ACHN (cell line): ENCODE data around the gene ANKK1.

Source experiments
- DNase-seq: peaks from one replicate; pipeline ENCODE4 v3.0.0-alpha.2; 2015
- in situ Hi-C: cut with HindIII; loops from 2 replicates; pipeline ENCODE4 v1.10.0; 2017; ENCODE audit warnings: low sequenced_read_pairs, low pct_ligation_motif_present, low pct_unique_long_range_greater_than_20kb

The ANKK1 gene

GRCh38 chr11:113387605-113388211, at the start of gene ANKK1:
ANKK1 (plus strand) TSS chr11:113387779; CDS start chr11:113387885, 106 bp downstream.
- in situ Hi-C loops: no loop called here
- no peak for DNase-seq

- no peak for DNase-seq
- in situ Hi-C loops: no loop called here
Observed at GRCh38 chr11:113338730-113339129, 48.8 kb upstream of the ANKK1 start.

DNA sequence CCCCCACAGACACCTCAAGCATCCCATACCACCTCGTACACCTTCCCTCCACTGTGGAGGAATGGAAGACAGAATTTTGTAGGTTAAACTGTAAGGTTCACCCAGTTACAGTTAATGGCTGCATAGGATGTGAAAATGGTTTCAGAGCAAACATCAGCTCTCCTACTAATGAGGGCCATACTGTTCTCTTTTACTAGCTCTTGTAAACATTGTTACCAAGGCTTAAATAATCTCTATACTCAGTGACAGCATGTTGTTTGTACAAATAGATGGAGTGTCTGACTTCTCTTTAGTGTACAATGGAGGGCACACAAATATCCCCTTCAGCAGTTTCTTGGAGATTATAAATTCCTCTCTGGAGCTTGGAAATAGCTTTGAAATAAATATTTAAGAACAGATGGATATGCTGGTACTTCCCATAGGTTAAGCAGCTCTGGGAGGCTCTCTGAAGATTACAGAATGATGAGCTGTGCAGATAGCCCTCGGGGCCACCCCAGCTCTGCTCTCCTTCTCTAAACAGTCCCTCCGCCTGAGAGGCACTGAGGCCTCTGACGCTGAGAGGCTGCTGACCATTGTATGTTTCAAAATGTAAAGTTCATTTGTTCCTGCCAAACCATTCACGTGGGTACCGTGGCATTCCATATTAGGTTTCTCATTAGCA, 47.5 kb upstream of the ANKK1 start:
- in situ Hi-C loops: no loop called here
- DNase-seq: no peak

DNA sequence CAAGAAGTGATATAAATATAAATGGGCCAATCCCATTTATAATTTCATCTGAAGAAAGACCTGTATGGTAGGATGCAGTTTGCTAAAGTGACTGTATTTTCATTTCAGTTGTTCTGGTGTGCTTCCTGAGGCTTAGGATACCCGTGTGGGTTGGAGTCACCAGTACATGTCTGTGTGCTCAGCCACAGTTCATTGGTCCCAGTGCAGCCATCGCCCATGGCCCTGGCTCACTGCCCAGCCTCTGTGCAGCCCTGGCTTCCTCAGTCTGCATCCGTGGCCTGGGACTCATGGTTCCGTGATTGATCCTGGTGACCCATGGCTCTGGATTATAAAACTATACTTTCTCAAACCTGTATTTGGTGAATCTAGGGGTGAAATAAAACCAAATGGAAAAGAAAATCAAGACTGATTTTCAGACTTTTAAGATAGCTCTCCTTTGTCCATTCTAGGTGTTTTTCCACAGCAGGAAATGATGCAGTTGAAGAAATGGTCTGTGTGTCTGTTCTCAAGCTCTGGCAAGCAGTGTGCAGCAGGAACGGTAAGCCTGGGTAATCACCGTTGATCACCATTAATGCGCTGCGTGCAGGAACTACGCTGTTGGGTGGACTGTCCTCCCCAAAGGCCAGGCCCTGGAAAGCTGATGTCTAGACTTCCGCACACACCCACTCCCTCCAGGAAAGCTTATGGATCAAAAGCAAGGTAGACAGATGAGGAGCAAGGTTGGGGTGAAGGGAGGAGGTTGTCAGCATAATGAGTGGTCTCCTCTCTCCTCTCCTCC, 46.0 kb upstream of the ANKK1 start:
- in situ Hi-C loops: no loop called here
- DNase-seq: no peak

DNA sequence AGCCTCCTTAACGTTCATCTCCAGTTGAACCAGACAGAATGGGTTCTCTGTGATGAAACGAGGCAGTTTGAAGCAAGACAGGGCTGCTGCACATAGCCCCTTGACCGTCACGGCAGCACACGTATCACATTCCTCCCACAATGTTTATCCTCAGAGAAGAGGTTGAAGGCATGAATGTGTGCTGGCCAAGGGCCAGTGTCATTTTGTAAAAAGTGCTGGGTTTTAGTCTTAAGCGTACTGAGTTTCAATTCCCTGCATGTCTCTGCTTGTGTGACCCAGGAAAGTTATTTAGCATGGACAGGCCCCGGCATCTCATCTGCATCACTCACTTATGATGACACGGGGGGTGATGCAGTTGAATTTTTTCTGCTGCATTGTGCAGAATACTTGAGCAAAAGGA, 41.6 kb upstream of the ANKK1 start:
- in situ Hi-C loops: no loop called here
- no peak for DNase-seq

GRCh38 chr11:113349528-113349927, 38.1 kb upstream of the ANKK1 start:
- DNase-seq: no peak
- in situ Hi-C loops: no loop called here

DNA sequence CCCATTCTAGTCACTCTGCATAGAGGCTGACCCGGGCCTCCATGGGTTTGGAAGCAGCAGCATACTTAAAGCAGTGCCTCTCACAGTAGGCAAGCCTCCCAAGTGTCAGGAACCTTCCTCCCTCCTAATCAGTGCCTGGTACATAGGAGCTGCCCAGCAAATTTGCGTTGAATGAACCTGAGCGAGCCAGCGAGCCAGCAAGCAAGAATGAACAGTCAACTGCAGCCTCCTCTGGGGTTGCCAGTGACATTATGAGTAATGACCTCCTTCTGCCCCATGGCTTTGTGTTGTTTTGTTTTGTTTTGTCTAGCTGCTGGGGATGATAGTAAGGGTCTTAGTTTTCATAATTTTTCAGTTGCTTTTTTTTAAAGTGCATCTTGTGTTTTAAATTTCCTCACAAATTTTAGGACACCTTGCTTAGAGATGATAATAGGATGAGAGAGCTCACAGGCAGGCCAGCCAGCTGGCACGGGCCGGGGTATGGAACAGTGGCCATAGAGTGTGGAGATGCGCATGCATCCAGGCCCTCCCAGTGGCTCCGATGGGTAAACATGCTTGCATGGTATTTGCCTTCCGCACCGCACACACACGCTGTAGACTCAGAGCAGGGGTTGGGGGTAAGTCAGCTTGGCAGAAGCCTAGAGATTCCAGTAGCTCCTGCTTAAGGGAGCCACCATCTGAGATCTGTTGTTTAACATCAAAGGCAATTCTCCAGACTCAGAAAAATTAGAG, 37.1 kb upstream of the ANKK1 start:
- in situ Hi-C loops: no loop called here
- no peak for DNase-seq

- no peak for DNase-seq
- in situ Hi-C loops: no loop called here
Observed at GRCh38 chr11:113351068-113351450, 36.5 kb upstream of the ANKK1 start.

- in situ Hi-C loops: no loop called here
- no peak for DNase-seq
Observed at GRCh38 chr11:113351480-113351879, 36.1 kb upstream of the ANKK1 start.

- no peak for DNase-seq
- in situ Hi-C loops: no loop called here
Observed at GRCh38 chr11:113356203-113356602, 31.4 kb upstream of the ANKK1 start.

GRCh38 chr11:113363406-113363805, 24.2 kb upstream of the ANKK1 start:
- in situ Hi-C loops: no loop called here
- no peak for DNase-seq

DNA sequence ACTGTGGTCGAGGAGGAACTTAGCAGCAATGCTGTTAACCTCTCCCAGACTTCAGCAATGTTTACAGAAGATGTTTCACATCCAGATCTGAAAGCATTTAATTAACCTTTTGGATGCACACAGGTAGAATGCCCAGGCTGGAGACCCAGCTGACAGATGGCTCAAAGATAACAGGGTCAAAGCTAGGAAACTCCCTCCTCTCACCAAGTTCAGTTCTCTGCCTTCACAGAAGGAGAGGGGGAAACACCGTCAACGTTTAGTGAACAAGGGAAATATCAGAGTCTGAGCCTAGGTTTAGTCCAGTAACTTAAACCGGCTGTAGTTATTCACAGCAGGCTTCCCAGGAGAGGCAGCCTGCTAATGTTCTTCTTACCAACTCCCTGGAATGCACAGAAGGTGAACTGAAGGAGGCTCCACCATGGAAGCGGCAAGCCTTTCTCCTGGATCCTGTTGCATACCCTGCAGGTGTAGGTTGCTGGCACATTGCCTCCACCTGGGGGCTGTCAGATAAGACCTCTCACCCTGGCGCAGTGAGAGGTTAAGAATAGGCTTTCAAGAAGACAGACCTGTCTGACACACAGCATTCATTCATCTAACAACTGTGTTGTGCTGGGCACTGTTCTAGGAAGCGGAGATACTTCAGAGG, 23.5 kb upstream of the ANKK1 start:
- in situ Hi-C loops: no loop called here
- DNase-seq: no peak

- in situ Hi-C loops: no loop called here
- no peak for DNase-seq
Observed at GRCh38 chr11:113365895-113366294, 21.7 kb upstream of the ANKK1 start.

GRCh38 chr11:113369411-113369810, 18.2 kb upstream of the ANKK1 start:
- in situ Hi-C loops: no loop called here
- DNase-seq: no peak

DNA sequence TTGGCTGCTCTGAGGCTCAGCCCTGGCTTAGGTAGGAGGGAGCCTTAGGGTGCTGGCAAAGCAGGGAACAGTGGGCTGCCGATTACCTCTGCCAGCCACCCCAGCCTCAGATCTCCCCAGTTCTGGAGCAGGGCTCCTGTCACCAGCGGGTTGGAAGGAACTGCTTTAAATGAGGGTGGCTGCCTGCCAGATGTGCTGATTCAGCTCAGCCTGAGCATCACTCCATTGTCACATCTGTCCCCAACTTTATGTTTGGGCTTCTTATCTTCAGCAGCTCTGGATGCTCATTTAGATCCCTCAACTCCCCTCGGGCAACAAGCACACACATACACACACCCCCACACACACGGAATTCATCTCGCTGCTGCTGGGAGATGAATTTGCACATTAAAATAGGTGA, 16.9 kb upstream of the ANKK1 start:
- in situ Hi-C loops: no loop called here
- no peak for DNase-seq

DNA sequence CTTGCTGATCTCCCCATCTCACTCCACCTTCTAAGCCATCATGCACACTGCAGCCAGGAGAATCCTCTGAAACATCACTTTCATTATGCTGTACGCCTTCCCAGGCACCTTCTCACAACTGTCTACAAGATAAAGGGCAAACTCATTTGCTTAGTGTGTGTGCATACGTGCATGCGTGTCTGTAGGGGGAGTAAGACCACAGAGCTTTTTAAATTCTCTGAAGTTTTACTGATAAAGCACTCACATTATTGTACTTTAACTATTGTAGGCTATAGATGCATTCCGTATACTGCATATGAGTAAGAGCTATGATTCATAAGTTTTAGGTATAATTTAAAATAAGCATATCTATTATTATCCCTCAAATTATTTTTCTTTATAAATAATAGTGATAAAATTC, 15.3 kb upstream of the ANKK1 start:
- in situ Hi-C loops: no loop called here
- DNase-seq: no peak

GRCh38 chr11:113373306-113373705, 14.3 kb upstream of the ANKK1 start:
- DNase-seq: no peak
- in situ Hi-C loops: no loop called here

DNA sequence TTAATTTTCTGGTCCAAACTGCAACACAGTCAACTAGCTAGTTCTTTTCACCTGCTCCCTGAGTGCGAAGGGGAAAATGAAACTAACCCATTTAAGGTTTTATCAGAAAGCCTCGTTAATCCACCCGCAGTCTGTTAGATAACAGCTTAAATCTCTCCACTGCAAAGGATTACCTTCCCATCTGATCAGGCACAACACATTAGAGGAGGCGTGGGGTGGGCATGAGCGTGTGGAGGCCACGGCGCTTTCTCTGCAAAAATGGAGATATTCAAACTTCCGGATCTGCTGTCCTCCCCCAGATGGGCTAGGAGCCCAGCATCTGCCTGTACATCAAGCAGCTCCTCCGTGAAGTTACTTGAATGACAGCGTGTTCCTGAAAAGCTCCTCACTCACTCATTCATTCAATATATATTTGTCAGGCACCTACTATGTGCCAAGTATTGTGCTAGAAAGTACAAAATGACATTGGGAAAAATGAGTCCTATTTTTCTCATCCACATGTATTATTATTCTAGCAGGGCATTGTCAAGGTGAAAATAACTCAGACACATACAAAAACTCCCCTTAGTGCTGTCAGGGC, 13.5 kb upstream of the ANKK1 start:
- no peak for DNase-seq
- in situ Hi-C loops: no loop called here
